Retina (tissue), 1 donor: ENCODE measurements around the gene GBX1.

ENCODE experiments used
- DNase-seq: peaks from one replicate; pipeline ENCODE4 v3.0.0-alpha.2; 2016

GBX1 gene

GRCh38 chr7:151172273-151173141 lies 5.0 kb upstream of the GBX1 start:
- DNase-seq, result peak; percentile 92

DNA sequence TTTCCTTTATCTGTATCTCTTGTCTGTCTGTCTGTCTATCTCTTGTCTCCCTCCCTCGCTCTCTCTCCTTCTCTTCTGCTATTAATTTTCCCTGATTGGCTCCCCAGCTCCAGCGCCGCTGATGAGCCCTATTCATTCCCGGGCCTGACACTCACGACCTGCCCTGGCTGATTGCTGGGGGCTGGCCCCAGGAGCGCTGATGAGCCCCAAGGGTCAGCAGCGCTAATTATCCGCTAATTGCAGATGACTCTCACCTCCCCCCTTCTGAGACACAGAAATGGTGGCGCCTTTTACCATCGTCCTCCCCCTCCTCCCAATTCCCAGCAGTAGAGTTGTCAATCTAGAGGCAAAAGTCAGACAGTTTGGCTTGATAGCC lies 1.3 kb upstream of the GBX1 start:
- DNase-seq, result no peak

DNA sequence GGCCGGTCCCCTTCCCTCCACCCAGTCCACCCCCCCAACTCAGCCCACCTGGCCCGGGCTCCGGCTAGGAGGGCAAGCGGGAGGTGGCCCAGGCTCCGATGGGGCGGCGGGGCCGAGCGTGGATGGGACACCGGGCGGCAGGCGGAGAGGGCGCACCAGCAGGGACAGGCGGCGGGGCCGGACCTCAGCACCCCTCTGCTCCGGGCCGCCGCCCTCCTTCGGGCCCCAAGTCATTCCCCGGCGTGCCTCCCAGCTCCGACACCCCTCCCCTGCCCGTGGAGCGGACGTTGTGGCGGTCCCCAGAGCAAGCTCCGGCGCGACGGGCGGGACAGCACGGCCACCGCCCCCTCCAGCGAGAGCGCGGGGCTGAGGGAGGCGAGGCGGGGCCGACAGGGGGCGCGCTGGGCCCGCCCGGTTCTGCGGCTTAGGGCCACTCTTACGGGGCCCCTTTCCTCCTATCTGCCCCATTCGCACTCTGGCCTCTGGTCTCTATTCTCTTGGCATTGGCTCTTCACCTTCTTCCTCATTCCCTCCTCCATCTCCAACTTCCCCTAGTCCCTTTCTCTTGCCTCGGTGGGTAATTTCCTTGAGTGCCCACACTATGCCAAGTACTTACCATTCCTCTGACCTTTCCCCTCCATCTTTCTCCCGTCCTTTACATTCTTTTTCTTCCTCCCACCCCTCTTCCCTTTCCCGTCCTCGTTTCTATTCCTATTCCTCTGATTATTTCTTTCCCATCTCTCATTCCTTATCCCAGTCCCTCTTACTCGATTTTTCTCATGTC lies 701 bp upstream of the GBX1 start:
- peak; percentile 71 for DNase-seq

- DNase-seq, result no peak
Observed at GRCh38 chr7:151166629-151167196, 781 bp downstream of the GBX1 start.

- DNase-seq, result no peak
Observed at GRCh38 chr7:151161757-151162156, 5.7 kb downstream of the GBX1 start.

DNA sequence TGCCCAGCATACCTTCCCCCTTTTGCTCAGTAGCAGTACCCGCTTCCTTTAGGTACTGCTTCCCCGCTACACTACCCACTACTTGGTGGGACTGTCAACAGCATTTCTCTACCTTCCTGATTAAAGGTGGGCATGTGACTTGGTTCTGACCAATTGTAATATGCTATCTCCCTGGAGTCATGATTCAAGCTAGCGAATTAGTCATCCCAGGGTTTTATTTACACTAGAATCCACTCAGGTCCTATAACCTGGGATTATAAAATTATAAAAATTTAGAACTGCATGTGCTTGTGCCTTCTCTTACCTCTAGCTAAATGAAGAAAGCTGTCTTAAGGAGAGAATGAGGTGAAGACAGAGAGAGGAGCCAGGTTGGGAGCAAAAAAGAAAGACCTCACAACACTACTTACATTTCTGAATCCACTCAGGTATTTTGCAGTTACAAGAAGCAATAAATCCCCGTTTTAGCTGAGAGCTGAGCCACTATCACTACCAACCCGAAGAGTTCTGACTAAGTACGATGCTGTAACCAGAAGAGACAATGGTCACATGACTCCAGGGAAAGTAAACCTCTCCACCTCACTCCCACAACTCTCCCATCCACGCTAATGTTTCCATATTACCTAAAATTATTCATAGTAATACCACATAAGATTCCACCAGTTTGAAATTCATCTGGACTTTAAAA lies 9.7 kb downstream of the GBX1 start:
- no peak for DNase-seq

- DNase-seq, result no peak
Observed at GRCh38 chr7:151152643-151153513, 14.6 kb downstream of the GBX1 start.

GRCh38 chr7:151150388-151150787 lies 17.1 kb downstream of the GBX1 start:
- DNase-seq, result no peak

DNA sequence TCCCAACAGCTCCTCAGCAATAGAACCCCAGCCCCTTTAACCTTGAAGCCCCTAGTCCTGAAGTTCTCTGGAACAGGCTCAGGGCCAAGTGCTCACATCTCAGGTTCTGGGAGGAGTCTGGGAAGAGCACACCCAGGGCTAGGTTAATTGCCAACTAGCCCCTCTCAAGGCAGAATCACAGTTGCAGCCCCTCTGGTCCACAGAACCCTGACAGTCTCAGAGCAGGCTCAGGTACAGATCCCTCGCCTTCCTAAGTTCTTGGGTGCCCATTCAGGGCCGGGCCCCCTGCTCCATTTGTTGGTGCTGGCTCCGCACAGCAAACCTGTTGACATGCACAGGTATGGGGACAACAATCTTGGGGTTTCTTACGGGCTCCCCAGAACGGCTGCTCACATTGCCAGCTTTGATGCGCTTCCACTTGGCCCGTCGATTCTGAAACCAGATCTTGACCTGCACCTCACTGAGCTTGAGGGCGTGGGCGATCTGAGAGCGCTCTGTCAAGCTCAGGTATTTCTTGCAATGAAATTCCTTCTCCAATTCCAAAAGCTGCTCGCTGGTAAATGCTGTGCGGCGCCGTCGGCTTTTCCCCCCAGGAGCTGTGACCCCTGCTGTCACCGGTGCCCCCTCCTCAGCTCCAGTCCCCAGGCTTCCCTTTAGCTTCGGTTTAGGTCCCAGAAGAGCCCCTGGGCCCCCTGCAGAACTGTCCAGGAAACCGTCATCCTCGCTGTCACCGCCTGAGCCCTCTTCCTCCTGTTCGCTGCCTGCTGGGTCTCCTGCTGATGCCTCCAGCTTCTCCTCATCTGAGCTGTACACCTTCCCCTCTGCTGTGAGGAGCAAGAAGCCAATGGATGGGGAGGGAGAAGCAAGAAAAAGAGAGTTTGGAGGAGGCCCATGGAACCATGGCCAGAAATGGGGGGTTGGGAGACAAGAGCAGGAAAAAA lies 18.9 kb downstream of the GBX1 start:
- no peak for DNase-seq

GRCh38 chr7:151146761-151147160 lies 20.7 kb downstream of the GBX1 start:
- DNase-seq, result no peak

DNA sequence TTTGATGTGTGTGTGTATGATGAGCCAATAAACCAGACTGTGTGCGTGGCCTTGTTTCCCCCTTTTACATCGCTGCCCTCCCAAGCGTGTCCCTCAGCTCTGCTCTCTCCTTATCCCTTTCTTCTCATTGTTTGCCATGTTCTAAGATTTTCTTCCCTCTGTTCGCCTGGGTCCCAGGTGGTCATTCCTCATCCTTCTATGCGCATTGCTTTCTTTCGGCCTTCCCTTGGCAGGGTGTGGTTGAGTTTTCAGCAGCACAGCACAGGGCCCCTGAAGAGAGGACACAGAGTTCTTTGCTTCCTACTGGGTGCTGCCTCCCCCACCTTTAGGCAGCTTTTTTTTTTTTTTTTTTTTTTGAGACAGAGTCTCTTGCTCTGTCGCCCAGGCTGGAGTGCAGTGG lies 23.1 kb downstream of the GBX1 start:
- no peak for DNase-seq

DNA sequence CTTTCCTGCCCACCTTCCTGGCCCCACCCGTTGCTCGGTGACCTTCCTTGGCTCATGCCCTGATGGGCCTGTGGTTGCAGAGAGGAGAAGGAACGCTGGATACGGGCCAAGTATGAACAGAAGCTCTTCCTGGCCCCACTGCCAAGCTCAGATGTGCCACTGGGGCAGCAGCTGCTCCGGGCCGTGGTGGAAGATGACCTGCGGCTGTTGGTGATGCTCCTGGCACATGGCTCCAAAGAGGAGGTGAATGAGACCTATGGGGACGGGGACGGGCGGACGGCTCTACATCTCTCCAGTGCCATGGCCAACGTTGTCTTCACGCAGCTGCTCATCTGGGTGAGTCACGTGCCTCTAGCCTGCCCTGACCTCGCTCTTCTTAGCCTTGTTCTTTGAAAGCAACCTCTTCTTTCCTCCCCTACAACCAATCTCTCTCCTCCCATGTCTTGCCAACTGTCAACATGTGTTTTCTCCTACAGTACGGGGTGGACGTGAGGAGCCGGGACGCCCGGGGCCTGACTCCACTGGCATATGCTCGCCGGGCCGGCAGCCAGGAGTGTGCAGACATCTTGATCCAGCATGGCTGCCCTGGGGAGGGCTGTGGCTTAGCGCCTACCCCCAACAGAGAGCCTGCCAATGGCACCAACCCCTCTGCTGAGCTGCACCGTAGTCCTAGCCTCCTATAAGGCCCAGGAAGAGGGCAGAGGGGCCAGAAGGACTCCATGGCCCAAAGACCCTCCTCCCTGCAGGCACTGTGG lies 24.1 kb downstream of the GBX1 start:
- DNase-seq, result no peak

- DNase-seq, result peak; percentile 74
Observed at GRCh38 chr7:151142686-151143040, 24.8 kb downstream of the GBX1 start.

GRCh38 chr7:151141855-151142685 lies 25.4 kb downstream of the GBX1 start:
- peak; percentile 60 for DNase-seq

DNA sequence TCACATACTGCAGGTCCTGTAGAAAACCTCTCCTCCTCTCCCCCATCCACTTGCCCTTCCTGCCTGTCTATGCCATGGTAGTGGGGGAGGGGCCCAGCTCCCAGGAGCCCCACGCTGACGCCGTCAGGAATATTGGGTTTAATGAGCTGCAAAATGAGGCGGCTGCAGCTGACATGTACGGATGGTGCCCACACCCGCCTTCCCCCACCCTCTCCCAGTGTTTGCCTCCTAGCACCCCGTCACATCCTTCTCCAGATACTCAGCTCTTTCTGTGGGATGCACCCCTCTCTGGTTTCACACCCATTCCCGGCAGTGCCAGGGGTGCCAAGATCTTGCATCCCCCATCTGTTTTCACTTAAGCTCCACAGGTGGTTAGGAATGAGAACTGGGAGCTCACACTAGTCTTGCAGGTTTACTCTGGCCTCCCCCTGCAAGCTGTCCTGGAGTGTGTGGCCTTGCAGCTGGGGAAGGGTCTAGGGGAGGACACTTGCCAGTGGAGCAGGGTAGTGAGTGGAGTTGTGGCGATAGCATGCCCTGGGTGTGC lies 26.1 kb downstream of the GBX1 start:
- DNase-seq, result peak; percentile 85

DNA sequence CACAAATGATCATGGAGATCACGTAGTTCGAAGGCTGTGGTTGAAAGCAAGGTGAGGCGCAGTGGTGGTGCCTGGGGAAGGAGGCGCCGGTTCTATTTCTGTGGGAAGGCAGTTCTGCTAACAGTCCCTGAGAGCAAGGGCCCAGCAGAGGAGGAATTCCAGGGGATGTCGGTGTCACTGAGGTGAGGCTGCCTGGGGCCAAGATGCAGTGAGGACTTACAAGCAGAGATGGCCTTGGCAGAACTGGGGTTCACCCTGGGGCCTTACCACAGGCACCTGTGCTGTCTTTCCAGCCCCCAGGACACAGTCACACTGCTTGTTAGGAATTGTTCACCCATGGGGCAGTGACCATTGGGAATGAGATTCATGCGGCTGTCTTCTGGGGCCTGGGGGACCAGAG lies 26.7 kb downstream of the GBX1 start:
- no peak for DNase-seq

DNA sequence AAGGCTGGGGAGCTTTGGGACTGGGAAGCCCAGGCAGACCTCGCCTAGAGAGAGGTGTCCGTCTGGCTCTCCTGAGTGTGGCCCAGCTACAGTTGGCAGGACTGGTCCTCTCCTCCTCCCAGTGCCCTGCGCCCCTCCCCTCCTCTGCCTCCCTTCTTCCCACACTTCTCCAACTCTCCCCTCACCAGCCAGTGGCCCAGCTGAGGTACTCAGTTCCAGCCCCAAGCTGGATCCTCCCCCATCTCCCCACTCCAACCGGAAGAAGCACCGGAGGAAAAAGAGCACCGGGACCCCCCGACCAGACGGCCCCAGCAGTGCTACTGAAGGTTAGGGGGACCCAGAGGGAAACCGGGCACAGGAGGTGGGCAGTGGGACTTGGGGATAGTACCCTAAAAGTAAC lies 27.7 kb downstream of the GBX1 start:
- no peak for DNase-seq

GRCh38 chr7:151139071-151139790 lies 28.3 kb downstream of the GBX1 start:
- DNase-seq, result peak; percentile 92
